CD4-positive, alpha-beta memory T cell (primary cell): ENCODE results near the gene SLC22A17. TPM values are rescaled to one million over a fixed set of nuclear protein-coding genes. Genes with fewer than 3 reads are reported as not detected.

ENCODE experiments used
- CTCF ChIA-PET: fragments of 350-600 bp; sonication (Branson Sonifier 250); formaldehyde crosslinking; loops from one replicate; lab custom pipeline; 2021; ENCODE audit warnings: inconsistent platforms; ENCODE audit not compliant: partially characterized antibody; lab: Charles Lee
- POLR2A ChIA-PET: fragments of 350-600 bp; sonication (Branson Sonifier 250); formaldehyde crosslinking; loops from one replicate; lab custom pipeline; 2021; ENCODE audit not compliant: partially characterized antibody; lab: Charles Lee
- DNase-seq, 5 donors: peaks; one replicate each; pipeline versions ENCODE4 v3.0.0 to v3.0.0-alpha.2; 2020 to 2022; ENCODE audit warnings: mixed read lengths in 1 of 5
- H3K27ac ChIP-seq: one replicate; pipeline ENCODE4 v1.7.0; 2013; ENCODE audit warnings: low read depth, low read length
- H3K27me3 ChIP-seq: 2 replicates; pipeline ENCODE4 v1.7.0; 2013; ENCODE audit warnings: mild to moderate bottlenecking, low read length, moderate library complexity; ENCODE audit not compliant: insufficient read depth
- H3K36me3 ChIP-seq: 2 replicates; pipeline ENCODE4 v1.7.0; 2013; ENCODE audit warnings: mild to moderate bottlenecking, low read length, moderate library complexity; ENCODE audit not compliant: insufficient read depth
- H3K4me1 ChIP-seq: 2 replicates; pipeline ENCODE4 v1.7.0; 2013; ENCODE audit warnings: mild to moderate bottlenecking, low read length, moderate library complexity; ENCODE audit not compliant: insufficient read depth
- H3K4me3 ChIP-seq, 2 donors: one replicate each; pipeline ENCODE4 v1.7.0; 2013; ENCODE audit warnings: low read length in 2 of 2, mild to moderate bottlenecking in 1 of 2
- H3K9me3 ChIP-seq, 2 donors: one replicate each; pipeline ENCODE4 v1.7.0; 2013; ENCODE audit warnings: low read length in 2 of 2, control low read depth in 1 of 2; ENCODE audit not compliant: control insufficient read depth in 1 of 2
- H3K27ac Mint-ChIP-seq, 7 donors: one replicate each; pipeline ENCODE4 v1.8.0; 2020 to 2021; ENCODE audit warnings: mixed read lengths in 7 of 7, mild to moderate bottlenecking in 6 of 7, inconsistent platforms in 3 of 7, moderate library complexity in 3 of 7
- H3K27me3 Mint-ChIP-seq, 2 donors: one replicate each; pipeline ENCODE4 v1.8.0; 2020 to 2021; ENCODE audit warnings: mixed read lengths in 2 of 2
- H3K36me3 Mint-ChIP-seq, 2 donors: one replicate each; pipeline ENCODE4 v1.8.0; 2020 to 2021; ENCODE audit warnings: mixed read lengths in 2 of 2, inconsistent platforms in 1 of 2, mild to moderate bottlenecking in 1 of 2
- H3K4me1 Mint-ChIP-seq, 4 donors: one replicate each; pipeline ENCODE4 v1.8.0; 2020 to 2021; ENCODE audit warnings: mixed read lengths in 4 of 4, mild to moderate bottlenecking in 1 of 4
- H3K4me3 Mint-ChIP-seq, 8 donors: one replicate each; pipeline ENCODE4 v1.8.0; 2020 to 2021; ENCODE audit warnings: mixed read lengths in 8 of 8, mild to moderate bottlenecking in 7 of 8, moderate library complexity in 6 of 8, inconsistent platforms in 3 of 8
- H3K9me3 Mint-ChIP-seq, 8 donors: one replicate each; pipeline ENCODE4 v1.8.0; 2020 to 2021; ENCODE audit warnings: mixed read lengths in 8 of 8, mild to moderate bottlenecking in 5 of 8, inconsistent platforms in 3 of 8, moderate library complexity in 1 of 8
- intact Hi-C: fragments of 100-400 bp; cut with micrococcal nuclease; formaldehyde crosslinking; loops from one replicate; pipeline ENCODE4 v1.15.1; 2023
- polyA plus RNA-seq, 2 donors: library from polyadenylated mRNA; unstranded; fragments of 300-500 nt; fragmentation: Illumina TruSeq; gene quantifications; one replicate each; pipeline ENCODE4 v1.2.3, GENCODE V29; 2021
- total RNA-seq, 2 experiments: library from RNA; stranded (reverse); gene quantifications; one replicate each; pipeline ENCODE4 v1.2.3, GENCODE V29; 2021

Gene SLC22A17
- total and polyA plus RNA-seq, 4 experiments from 2014 or later = 2.9 to 21.1 (median 11.9) TPM

DNA sequence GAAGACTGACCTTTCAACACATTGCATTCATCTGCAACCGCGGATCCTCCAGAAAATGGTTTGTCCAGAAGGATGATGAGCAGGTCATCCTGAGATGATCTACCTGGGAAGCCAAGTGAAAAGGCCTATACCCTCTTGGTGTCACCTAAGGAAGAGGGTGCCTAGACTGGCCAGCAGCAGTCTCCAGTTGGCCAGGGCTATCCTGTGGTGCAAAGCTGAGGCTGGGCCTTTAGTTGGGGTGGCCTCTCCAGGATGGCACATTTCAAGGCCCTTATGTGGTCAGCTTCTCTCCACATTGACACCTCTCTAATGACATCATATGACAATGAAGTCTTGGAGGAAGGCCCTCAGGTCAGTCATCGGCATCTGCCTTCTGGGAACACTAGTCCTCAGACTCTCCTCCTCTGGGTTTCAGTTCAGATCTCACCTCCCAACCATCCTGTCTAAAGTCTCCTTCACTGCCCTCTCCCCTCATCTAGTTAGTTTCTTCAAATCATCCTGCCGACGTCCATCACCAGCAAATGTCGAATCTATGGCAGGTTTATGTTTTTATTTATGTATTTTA is 3.3 kb upstream of the SLC22A17 start:
- Mint-ChIP-seq H3K27ac (no peak overlapping the region), H3K4me3 (no peak overlapping the region), H3K4me1 (peaks cover 8 to 20% (median 12%) of the 10 kb centered on the region in 4 donors), H3K27me3 (peaks cover 31 to 36% of the 10 kb centered on the region in 2 donors), H3K9me3 (no peaks in the 10 kb centered on the region), H3K36me3 (no peaks in the 10 kb centered on the region)
- no peaks in the 10 kb centered on the region for H3K9me3 ChIP-seq
- H3K4me1 ChIP-seq = peaks cover 7% of the 10 kb centered on the region
- no peak for DNase-seq
- intact Hi-C loops = no loop called here
- H3K36me3 ChIP-seq = no peaks in the 10 kb centered on the region
- CTCF ChIA-PET = no interaction called here
- H3K27ac ChIP-seq = no peak overlapping the region
- no peak overlapping the region for H3K4me3 ChIP-seq
- POLR2A ChIA-PET = no interaction called here
- H3K27me3 ChIP-seq = peaks cover 4% of the 10 kb centered on the region

DNA sequence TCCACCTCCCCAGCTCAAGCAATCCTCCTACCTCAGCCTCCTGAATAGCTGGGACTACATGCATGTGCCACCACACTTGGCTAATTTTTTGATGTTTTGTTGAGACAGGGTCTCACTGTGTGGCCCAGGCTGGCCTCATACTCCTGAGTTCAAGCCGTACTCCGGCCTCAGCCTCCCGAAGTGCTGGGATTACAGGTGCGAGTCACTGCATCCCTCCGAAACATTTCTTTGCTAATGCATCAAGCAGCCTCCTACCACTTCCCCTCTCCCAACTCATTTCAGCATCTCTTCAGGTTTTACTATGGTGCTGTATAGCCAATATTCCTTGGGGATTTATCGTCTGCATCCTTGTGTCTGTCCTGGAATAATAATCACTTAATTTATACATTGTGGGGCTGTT is 2.3 kb upstream of the SLC22A17 start:
- CTCF ChIA-PET = no interaction called here
- DNase-seq = no peak
- Histone ChIP-seq H3K4me3 (no peak overlapping the region), H3K27me3 (peaks cover 4% of the 10 kb centered on the region), H3K36me3 (no peaks in the 10 kb centered on the region), H3K4me1 (peaks cover 7% of the 10 kb centered on the region), H3K27ac (no peak overlapping the region), H3K9me3 (no peaks in the 10 kb centered on the region)
- H3K27ac Mint-ChIP-seq = peak overlapping the region in 1 of 7 donors; percentile 53
- no peak overlapping the region for H3K4me3 Mint-ChIP-seq
- H3K36me3 Mint-ChIP-seq = no peaks in the 10 kb centered on the region
- H3K4me1 Mint-ChIP-seq = peaks cover 8 to 24% (median 15%) of the 10 kb centered on the region in 4 donors
- intact Hi-C loops = no loop called here
- peaks cover 34 to 43% of the 10 kb centered on the region in 2 donors for H3K27me3 Mint-ChIP-seq
- POLR2A ChIA-PET = interaction anchor here (0.7 kb wide), 1 partner anchor 52 kb away, joined by 3 read pairs; the partner anchor contains the start of gene PPP1R3E
- no peaks in the 10 kb centered on the region for H3K9me3 Mint-ChIP-seq

DNA sequence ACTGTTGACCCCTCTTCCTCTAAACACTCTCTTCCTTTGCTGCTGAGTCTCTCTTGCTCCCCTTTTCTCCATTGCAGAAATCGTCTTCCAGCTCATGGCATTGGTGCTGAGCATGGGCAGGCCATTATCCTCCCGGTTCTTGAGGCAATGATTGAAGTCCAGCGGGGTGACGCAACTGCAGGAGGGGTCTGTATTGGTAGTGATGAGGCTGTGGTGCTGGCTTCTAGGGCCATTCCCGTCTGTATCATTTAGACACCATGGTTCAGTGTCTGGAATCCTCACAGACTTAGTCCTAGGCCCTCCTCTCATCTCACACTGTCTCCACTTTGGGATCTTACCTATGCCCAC is 720 bp upstream of the SLC22A17 start:
- Histone ChIP-seq H3K4me1 (peaks cover 7% of the 10 kb centered on the region), H3K4me3 (no peak overlapping the region), H3K27me3 (peaks cover 4% of the 10 kb centered on the region), H3K36me3 (no peaks in the 10 kb centered on the region), H3K9me3 (no peaks in the 10 kb centered on the region), H3K27ac (no peak overlapping the region)
- ChIA-PET CTCF (interaction anchor here (0.8 to 2.0 kb wide), 4 partner anchors 20 to 27 kb away, joined by 3 to 8 read pairs (median 4); no protein-coding TSS in a partner anchor), POLR2A (interaction anchor here (1.0 to 1.8 kb wide), 4 partner anchors 33 to 277 kb away, joined by 3 to 7 read pairs (median 3); partner anchors contain the start of genes ACIN1, C14orf119, HOMEZ and PABPN1)
- H3K27ac Mint-ChIP-seq = peak overlapping the region in 4 of 7 donors; percentile 13 to 86 (median 50)
- H3K27me3 Mint-ChIP-seq = peaks cover 34 to 46% of the 10 kb centered on the region in 2 donors
- intact Hi-C loops = no loop called here
- H3K4me1 Mint-ChIP-seq = peaks cover 8 to 24% (median 15%) of the 10 kb centered on the region in 4 donors
- peak overlapping the region; percentile 80 to 91 (median 86) for H3K4me3 Mint-ChIP-seq
- no peak for DNase-seq
- H3K36me3 Mint-ChIP-seq = no peaks in the 10 kb centered on the region
- H3K9me3 Mint-ChIP-seq = no peaks in the 10 kb centered on the region

DNA sequence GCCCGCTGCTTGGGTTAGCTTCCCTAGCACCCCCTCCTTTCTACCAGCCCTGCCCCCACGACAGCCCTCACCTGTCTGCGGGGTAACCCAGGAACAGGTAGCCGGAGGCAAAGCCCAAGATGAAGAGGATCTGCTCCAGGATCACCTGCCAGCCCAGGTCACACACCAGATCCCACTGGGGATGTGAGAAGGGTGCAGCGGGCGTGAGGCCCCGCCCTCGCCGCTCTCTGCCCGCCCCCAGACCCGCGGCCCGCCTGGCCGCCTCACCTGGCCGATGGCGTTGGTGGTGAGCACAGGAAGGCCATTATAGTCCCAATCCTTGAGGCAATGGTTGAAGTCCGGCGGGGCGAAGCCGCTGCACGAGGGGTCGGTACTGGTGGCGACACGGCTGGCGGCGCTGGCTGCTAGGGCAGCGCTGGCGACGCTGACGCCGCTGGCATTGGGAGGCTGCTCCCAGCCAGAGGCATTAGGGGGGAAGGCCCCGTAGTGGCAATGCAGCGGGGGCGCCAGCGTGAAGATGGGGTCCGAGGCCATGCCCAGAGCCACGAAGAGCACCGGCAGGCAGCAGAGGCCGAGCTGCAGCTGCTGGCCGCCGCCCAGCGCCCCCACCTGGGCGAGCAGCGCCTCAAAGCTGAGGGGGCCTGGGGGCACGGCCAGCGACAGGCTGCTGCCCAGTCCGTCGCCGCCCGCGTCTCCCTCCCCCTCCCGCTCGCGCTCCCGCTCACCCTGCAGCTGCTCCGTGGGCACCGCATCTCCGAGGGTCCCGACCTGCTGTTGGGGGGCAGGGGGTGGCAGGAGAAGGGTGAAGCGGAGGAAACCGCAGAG is 794 bp downstream of the SLC22A17 start:
- H3K27ac Mint-ChIP-seq = peak overlapping the region in 1 of 7 donors; percentile 8
- peak overlapping the region in 1 of 2 donors; percentile 51 for H3K4me3 ChIP-seq
- H3K4me1 Mint-ChIP-seq = peaks cover 8 to 24% (median 15%) of the 10 kb centered on the region in 4 donors
- peaks cover 7% of the 10 kb centered on the region for H3K4me1 ChIP-seq
- no peaks in the 10 kb centered on the region for H3K36me3 Mint-ChIP-seq
- H3K9me3 ChIP-seq = no peaks in the 10 kb centered on the region
- H3K9me3 Mint-ChIP-seq = no peaks in the 10 kb centered on the region
- peak in 1 of 5 donors; percentile 4 for DNase-seq
- peaks cover 4% of the 10 kb centered on the region for H3K27me3 ChIP-seq
- intact Hi-C loops = loop anchor here (1.0 kb wide), 1 partner anchor 31 kb away; the partner anchor contains the start of gene PABPN1
- H3K36me3 ChIP-seq = no peaks in the 10 kb centered on the region
- POLR2A ChIA-PET = interaction anchor here (1.2 to 1.8 kb wide), 3 partner anchors 31 to 257 kb away, joined by 3 to 7 read pairs (median 3); partner anchors contain the start of genes ACIN1, C14orf119, HOMEZ and PABPN1
- CTCF ChIA-PET = interaction anchor here (2.0 kb wide), 1 partner anchor 28 kb away, joined by 8 read pairs; no protein-coding TSS in a partner anchor
- H3K27me3 Mint-ChIP-seq = peaks cover 34 to 48% of the 10 kb centered on the region in 2 donors
- H3K27ac ChIP-seq = no peak overlapping the region
- H3K4me3 Mint-ChIP-seq = peak overlapping the region in 7 of 8 donors; percentile 80 to 91 (median 86)

DNA sequence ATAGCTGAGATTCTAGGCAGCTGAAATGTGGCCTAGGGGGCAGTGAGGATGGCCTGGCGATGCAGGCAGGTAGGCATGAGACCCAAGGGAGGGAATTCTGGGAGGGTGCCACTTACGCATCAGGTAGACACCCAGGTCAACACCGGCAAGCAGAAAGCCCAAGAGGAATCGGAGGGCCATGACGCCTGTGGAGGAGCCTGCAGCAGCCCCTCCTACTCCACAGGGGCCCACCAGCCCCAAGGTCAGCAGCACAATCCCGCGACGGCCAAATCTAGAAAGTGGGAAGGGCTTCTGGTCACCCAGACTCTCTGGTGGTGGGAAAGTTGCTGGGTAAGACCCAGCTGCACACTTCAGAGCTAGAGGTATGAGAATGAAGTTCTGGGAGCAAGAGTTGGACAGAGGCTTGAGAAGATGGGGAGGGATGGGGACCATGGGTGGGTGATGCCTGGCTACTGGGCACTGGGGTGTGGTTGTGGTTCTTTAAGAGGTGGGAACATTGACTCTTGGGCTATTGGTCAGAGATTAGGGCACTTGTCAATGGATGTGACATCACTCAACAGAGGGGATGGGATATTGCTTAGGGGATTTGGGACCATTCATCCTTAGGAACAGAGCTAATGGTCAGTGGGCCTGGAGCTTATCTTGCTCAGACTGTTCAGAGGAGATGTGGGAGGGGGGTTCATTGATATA is 3.4 kb downstream of the SLC22A17 start:
- H3K9me3 Mint-ChIP-seq = no peaks in the 10 kb centered on the region
- H3K4me3 Mint-ChIP-seq = peak overlapping the region in 2 of 8 donors; percentile 2 to 21
- Histone ChIP-seq H3K36me3 (no peaks in the 10 kb centered on the region), H3K9me3 (no peaks in the 10 kb centered on the region), H3K27ac (no peak overlapping the region), H3K4me1 (peaks cover 7% of the 10 kb centered on the region), H3K27me3 (peaks cover 4% of the 10 kb centered on the region), H3K4me3 (no peak overlapping the region)
- ChIA-PET CTCF (interaction anchor here (1.2 kb wide), 1 partner anchor 31 kb away, joined by 4 read pairs; no protein-coding TSS in a partner anchor), POLR2A (interaction anchor here (0.8 to 1.6 kb wide), 2 partner anchors 14 to 28 kb away, joined by 3 to 4 read pairs; partner anchors contain the start of gene PABPN1)
- no peak overlapping the region for H3K27ac Mint-ChIP-seq
- intact Hi-C loops = no loop called here
- H3K27me3 Mint-ChIP-seq = peaks cover 27 to 35% of the 10 kb centered on the region in 2 donors
- DNase-seq = no peak
- peaks cover 8 to 24% (median 15%) of the 10 kb centered on the region in 4 donors for H3K4me1 Mint-ChIP-seq
- H3K36me3 Mint-ChIP-seq = no peaks in the 10 kb centered on the region

DNA sequence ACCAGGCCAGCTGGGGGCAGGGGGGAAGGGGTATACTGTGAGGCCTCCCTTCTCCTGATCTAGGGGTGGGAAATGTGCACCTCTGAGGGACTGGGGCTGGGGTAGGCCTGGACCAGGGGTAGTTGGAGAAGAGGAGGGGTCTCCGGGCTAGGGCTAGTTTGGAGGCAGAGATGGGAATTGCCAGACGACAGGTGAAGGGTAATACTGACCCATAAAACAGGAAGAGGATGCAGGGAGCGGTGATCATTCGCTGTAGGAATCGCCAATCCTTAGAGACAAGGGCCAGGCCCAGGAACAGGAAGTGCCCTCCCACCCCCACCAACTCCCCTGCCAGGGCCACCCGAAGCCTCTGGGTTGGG is 4.4 kb downstream of the SLC22A17 start:
- intact Hi-C loops = no loop called here
- H3K9me3 Mint-ChIP-seq = no peaks in the 10 kb centered on the region
- no peak for DNase-seq
- ChIA-PET CTCF (no interaction called here), POLR2A (no interaction called here)
- no peak overlapping the region for H3K27ac Mint-ChIP-seq
- H3K36me3 ChIP-seq = no peaks in the 10 kb centered on the region
- no peak overlapping the region for H3K4me3 ChIP-seq
- H3K27me3 Mint-ChIP-seq = peaks cover 19 to 25% of the 10 kb centered on the region in 2 donors
- H3K4me3 Mint-ChIP-seq = no peak overlapping the region
- no peaks in the 10 kb centered on the region for H3K27me3 ChIP-seq
- peaks cover 7% of the 10 kb centered on the region for H3K4me1 ChIP-seq
- H3K4me1 Mint-ChIP-seq = peaks cover 7 to 17% (median 14%) of the 10 kb centered on the region in 4 donors
- H3K9me3 ChIP-seq = no peaks in the 10 kb centered on the region
- no peaks in the 10 kb centered on the region for H3K36me3 Mint-ChIP-seq
- H3K27ac ChIP-seq = no peak overlapping the region
